Parathyroid adenoma (tissue), 2 donors: ENCODE data around the gene PKM.

ENCODE experiments used
- H2AFZ ChIP-seq: fragments of 300-600 bp; sonication (generic); one replicate; pipeline ENCODE4 v1.7.0; 2017; ENCODE audit warnings: antibody characterized with exemption, mild to moderate bottlenecking
- H3K27ac ChIP-seq: fragments of 300-600 bp; sonication (generic); one replicate; pipeline ENCODE4 v1.7.0; 2017
- H3K27me3 ChIP-seq: fragments of 300-600 bp; sonication (generic); one replicate; pipeline ENCODE4 v1.7.0; 2017; ENCODE audit warnings: low read length; ENCODE audit not compliant: control insufficient read depth, insufficient read depth
- H3K36me3 ChIP-seq: fragments of 300-600 bp; sonication (generic); one replicate; pipeline ENCODE4 v1.7.0; 2017; ENCODE audit warnings: low read length; ENCODE audit not compliant: control insufficient read depth, insufficient read depth
- H3K4me1 ChIP-seq: fragments of 300-600 bp; sonication (generic); one replicate; pipeline ENCODE4 v1.7.0; 2017; ENCODE audit warnings: control low read depth
- H3K4me2 ChIP-seq: fragments of 300-600 bp; sonication (generic); one replicate; pipeline ENCODE4 v1.7.0; 2017; ENCODE audit warnings: low read length
- H3K4me3 ChIP-seq: fragments of 300-600 bp; sonication (generic); one replicate; pipeline ENCODE4 v1.7.0; 2017; ENCODE audit warnings: low read depth, low read length
- H3K79me2 ChIP-seq: fragments of 300-600 bp; sonication (generic); one replicate; pipeline ENCODE4 v1.7.0; 2017; ENCODE audit warnings: control low read depth
- H3K9ac ChIP-seq: fragments of 300-600 bp; sonication (generic); one replicate; pipeline ENCODE4 v1.7.0; 2017; ENCODE audit warnings: mild to moderate bottlenecking
- H3K9me3 ChIP-seq: fragments of 300-600 bp; sonication (generic); one replicate; pipeline ENCODE4 v1.7.0; 2017; ENCODE audit warnings: low read length; ENCODE audit not compliant: control insufficient read depth
- TF ChIP-seq, protein P1 (sequence below): fragments of 300-600 bp; sonication (generic); IDR thresholded peaks from one replicate; pipeline ENCODE4 v1.7.0; 2017; ENCODE audit warnings: antibody characterized with exemption, mild to moderate bottlenecking
- donor health status: primary hyperparathyroidism.

Gene PKM

DNA sequence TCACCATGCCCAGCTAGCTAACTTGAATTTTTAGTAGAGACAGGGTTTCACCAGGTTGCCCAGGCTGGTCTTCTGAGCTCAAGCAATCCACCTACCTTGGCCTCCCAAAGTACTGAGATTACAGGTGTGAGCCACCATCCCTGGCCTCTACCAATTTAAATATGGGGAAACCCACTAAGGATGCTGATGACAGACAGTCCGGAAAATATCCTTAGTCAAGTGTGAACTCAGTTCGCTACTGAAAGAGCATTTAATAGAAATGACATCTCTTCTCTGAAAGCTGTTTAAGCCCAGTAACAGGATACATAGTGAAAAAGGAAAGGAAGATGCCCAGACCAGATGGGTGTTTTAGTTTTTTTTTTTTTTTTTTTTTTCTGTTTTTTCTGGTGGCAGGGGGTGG lies 25.7 kb downstream of the PKM start:
- TF ChIP-seq, protein P1, sequence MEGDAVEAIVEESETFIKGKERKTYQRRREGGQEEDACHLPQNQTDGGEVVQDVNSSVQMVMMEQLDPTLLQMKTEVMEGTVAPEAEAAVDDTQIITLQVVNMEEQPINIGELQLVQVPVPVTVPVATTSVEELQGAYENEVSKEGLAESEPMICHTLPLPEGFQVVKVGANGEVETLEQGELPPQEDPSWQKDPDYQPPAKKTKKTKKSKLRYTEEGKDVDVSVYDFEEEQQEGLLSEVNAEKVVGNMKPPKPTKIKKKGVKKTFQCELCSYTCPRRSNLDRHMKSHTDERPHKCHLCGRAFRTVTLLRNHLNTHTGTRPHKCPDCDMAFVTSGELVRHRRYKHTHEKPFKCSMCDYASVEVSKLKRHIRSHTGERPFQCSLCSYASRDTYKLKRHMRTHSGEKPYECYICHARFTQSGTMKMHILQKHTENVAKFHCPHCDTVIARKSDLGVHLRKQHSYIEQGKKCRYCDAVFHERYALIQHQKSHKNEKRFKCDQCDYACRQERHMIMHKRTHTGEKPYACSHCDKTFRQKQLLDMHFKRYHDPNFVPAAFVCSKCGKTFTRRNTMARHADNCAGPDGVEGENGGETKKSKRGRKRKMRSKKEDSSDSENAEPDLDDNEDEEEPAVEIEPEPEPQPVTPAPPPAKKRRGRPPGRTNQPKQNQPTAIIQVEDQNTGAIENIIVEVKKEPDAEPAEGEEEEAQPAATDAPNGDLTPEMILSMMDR = no peak
- Histone ChIP-seq H3K79me2 (no peaks in the 10 kb centered on the region), H3K9me3 (no peaks in the 10 kb centered on the region), H3K27ac (no peak overlapping the region), H3K4me1 (no peaks in the 10 kb centered on the region), H2AFZ (no peak overlapping the region), H3K9ac (no peak overlapping the region), H3K27me3 (no peaks in the 10 kb centered on the region), H3K4me2 (no peak overlapping the region), H3K4me3 (no peak overlapping the region), H3K36me3 (no peaks in the 10 kb centered on the region)

DNA sequence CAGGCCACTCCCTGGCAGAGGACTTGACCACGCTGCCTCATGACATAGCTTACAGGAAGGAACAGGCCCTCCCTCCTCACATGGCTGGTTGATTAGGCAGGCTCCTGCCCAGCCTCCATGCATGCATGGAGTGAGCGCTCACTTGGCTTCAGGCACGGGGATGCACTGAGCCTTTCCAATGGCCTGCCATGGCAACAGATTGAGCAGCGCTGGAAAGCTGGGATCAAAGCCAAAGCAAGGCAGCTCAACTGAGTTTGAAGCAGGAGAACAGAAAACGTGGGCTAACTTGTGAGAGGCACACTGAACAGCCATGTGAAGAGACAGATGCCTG lies 27.5 kb downstream of the PKM start:
- H3K9me3 ChIP-seq = no peaks in the 10 kb centered on the region
- no peak overlapping the region for H3K9ac ChIP-seq
- H3K79me2 ChIP-seq = no peaks in the 10 kb centered on the region
- H3K36me3 ChIP-seq = no peaks in the 10 kb centered on the region
- no peaks in the 10 kb centered on the region for H3K27me3 ChIP-seq
- no peak overlapping the region for H3K4me3 ChIP-seq
- no peak overlapping the region for H2AFZ ChIP-seq
- H3K27ac ChIP-seq = no peak overlapping the region
- TF ChIP-seq, protein P1 = no peak
- no peak overlapping the region for H3K4me2 ChIP-seq
- H3K4me1 ChIP-seq = no peaks in the 10 kb centered on the region

DNA sequence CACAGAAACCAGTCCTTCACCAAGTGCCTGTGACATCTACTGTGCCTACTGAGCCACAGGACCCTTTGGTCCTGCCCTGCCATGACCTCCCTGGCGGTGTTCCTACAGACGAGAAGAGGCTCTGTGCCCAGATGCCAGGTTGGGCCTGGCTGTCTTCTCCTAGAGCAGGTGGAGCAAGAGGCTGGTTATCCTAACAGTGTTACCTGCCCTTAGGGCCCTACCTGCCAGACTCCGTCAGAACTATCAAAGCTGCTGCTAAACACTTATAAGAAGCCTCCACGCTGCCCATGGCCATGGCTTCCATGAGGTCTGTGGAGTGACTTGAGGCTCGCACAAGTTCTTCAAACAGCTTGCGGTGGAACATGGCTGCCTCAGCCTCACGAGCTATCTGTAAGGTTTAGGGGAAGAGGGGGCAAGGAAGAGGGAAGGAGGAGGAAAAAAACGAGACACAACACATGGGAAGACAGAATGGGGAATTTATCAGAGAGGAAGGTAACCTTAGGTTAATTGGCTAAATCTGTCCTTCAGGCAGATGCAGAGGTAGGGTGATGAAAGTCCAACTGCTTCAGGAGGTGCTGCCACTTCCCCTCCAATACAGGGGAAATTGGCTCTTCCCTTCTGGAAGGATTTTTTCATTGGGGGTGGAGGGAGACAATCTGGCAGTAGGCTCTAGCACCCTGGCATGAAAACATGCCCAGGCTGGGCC lies 28.0 kb downstream of the PKM start:
- TF ChIP-seq, protein P1 = no peak
- H3K27ac ChIP-seq = no peak overlapping the region
- no peak overlapping the region for H3K9ac ChIP-seq
- H3K9me3 ChIP-seq = no peaks in the 10 kb centered on the region
- no peak overlapping the region for H3K4me2 ChIP-seq
- no peaks in the 10 kb centered on the region for H3K27me3 ChIP-seq
- no peaks in the 10 kb centered on the region for H3K79me2 ChIP-seq
- H3K4me3 ChIP-seq = no peak overlapping the region
- no peak overlapping the region for H2AFZ ChIP-seq
- H3K4me1 ChIP-seq = no peaks in the 10 kb centered on the region
- no peaks in the 10 kb centered on the region for H3K36me3 ChIP-seq

DNA sequence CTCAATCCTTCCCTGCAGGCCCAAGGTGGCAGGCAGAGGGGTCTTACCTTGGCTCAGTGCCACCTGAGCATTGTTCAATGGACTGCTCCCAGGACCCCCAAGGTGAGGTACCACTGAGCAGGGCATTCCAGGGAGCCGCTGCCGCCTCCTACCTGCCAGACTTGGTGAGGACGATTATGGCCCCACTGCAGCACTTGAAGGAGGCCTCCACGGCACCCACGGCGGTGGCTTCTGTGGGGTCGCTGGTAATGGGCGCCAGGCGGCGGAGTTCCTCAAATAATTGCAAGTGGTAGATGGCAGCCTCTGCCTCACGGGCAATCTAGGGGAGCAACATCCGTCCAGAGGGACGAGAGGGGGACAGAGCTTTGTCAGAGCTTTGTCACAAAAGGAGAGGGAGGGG lies 28.7 kb downstream of the PKM start:
- TF ChIP-seq, protein P1 = no peak
- H3K27me3 ChIP-seq = no peaks in the 10 kb centered on the region
- no peaks in the 10 kb centered on the region for H3K79me2 ChIP-seq
- no peak overlapping the region for H3K27ac ChIP-seq
- H3K9ac ChIP-seq = no peak overlapping the region
- H3K4me1 ChIP-seq = no peaks in the 10 kb centered on the region
- no peak overlapping the region for H3K4me2 ChIP-seq
- no peaks in the 10 kb centered on the region for H3K9me3 ChIP-seq
- H3K4me3 ChIP-seq = no peak overlapping the region
- no peaks in the 10 kb centered on the region for H3K36me3 ChIP-seq
- no peak overlapping the region for H2AFZ ChIP-seq

DNA sequence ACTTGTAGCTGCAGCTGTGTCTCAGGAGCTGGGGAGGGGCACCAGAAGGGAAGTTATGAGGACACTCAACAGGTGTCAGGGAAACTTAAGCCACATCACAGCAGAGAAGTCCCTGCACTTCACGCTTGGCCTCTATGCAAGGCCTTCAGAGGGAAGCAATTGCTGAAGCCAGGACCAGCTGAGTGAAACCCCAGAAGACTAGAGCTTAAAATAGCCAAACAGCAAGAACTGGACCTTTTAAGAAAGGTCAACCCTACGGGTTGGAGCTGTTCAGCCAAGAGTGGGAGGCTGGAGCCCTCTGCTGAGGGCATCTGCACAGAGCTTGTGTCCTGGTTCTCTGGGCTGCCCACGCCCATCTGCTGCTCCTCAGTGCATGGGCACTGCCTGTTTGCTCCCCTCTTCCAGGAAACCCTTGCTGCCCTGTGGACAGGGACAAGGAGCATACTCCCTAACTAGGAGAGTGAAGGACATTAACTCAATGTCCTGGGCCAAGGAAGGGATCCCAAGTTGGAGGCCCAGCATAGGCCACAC lies 29.5 kb downstream of the PKM start:
- Histone ChIP-seq H3K9ac (no peak overlapping the region), H3K4me2 (no peak overlapping the region), H3K79me2 (no peaks in the 10 kb centered on the region), H3K36me3 (no peaks in the 10 kb centered on the region), H3K9me3 (no peaks in the 10 kb centered on the region), H3K4me3 (no peak overlapping the region), H2AFZ (no peak overlapping the region), H3K27me3 (no peaks in the 10 kb centered on the region), H3K4me1 (no peaks in the 10 kb centered on the region), H3K27ac (no peak overlapping the region)
- TF ChIP-seq, protein P1 = no peak
